ENCODE measurements around the gene KAZN. TPM values are rescaled to one million over a fixed set of nuclear protein-coding genes. Genes with fewer than 3 reads are reported as not detected.
"Not testable (repeated sequence)": the region's sequence is repeated elsewhere in the genome, so short reads cannot be mapped to it uniquely, and the experiment has no call there.

The KAZN gene
- total RNA-seq, 1 experiment from 2014 or later, result 15.6 TPM

GRCh38 chr1:15132965-15133364 lies 534.5 kb downstream of the KAZN start:
- Histone ChIP-seq H3K27ac (no peak overlapping the region), H3K4me3 (no peak overlapping the region), H3K4me1 (replicated peaks; ENCODE audit: insufficient read depth) (no peaks in the 10 kb centered on the region), H3K9me3 (ENCODE audit: insufficient read depth, low read depth) (no peaks in the 10 kb centered on the region), H3K79me2 (ENCODE audit: low read depth) (no peaks in the 10 kb centered on the region), H3F3A (ENCODE audit: insufficient read depth, low read depth) (no peaks in the 10 kb centered on the region), H3K36me3 (ENCODE audit: low read depth) (no peaks in the 10 kb centered on the region), H4K20me1 (ENCODE audit: insufficient read depth) (no peaks in the 10 kb centered on the region), H2AFZ (no peak overlapping the region), H3K4me2 (no peak overlapping the region), H3K9me2 (ENCODE audit: insufficient read depth) (no peaks in the 10 kb centered on the region), H3K27me3 (ENCODE audit: insufficient read depth, low read depth) (no peaks in the 10 kb centered on the region)
- BruUV-seq (replicated peaks), result no TSS peak
- TF ChIP-seq CTCF (conservative IDR thresholded peaks at IDR 0.05) (no peak), EZH2 (IDR thresholded peaks at IDR 0.05; ENCODE audit: low read depth) (no peak)
- DNase-seq, result no peak
- intact Hi-C loops (cut with micrococcal nuclease; ENCODE audit: unreplicated experiment), result no loop called here
- CTCF ChIA-PET, result interaction anchor here (1.0 kb wide), 1 partner anchor 139 kb away, joined by 3 read pairs; no protein-coding TSS in a partner anchor
- POLR2A ChIA-PET (ENCODE audit: unreplicated experiment), result no interaction called here

- H3K4me2 ChIP-seq, result no peak overlapping the region
- no peak overlapping the region for H3K27ac ChIP-seq
- no TSS peak for BruUV-seq (replicated peaks)
- no peaks in the 10 kb centered on the region for H3K27me3 ChIP-seq (ENCODE audit: insufficient read depth, low read depth)
- peaks cover 5% of the 10 kb centered on the region; the same call in 1 of the 2 replicates for H3F3A ChIP-seq (ENCODE audit: insufficient read depth, low read depth)
- H3K36me3 ChIP-seq (ENCODE audit: low read depth), result no peaks in the 10 kb centered on the region
- H3K9me2 ChIP-seq (ENCODE audit: insufficient read depth), result no peaks in the 10 kb centered on the region
- no peaks in the 10 kb centered on the region for H4K20me1 ChIP-seq (ENCODE audit: insufficient read depth)
- H3K4me1 ChIP-seq (replicated peaks; ENCODE audit: insufficient read depth), result peaks cover 4% of the 10 kb centered on the region
- H3K9me3 ChIP-seq (ENCODE audit: insufficient read depth, low read depth), result no peaks in the 10 kb centered on the region
- no peak overlapping the region for H3K4me3 ChIP-seq
- CTCF ChIA-PET, result interaction anchor here (0.7 to 1.0 kb wide), 2 partner anchors 18 to 138 kb away, joined by 3 read pairs; no protein-coding TSS in a partner anchor
- H2AFZ ChIP-seq, result no peak overlapping the region
- intact Hi-C loops (cut with micrococcal nuclease; ENCODE audit: unreplicated experiment), result no loop called here
- no peak for DNase-seq
- POLR2A ChIA-PET (ENCODE audit: unreplicated experiment), result no interaction called here
- H3K79me2 ChIP-seq (ENCODE audit: low read depth), result no peaks in the 10 kb centered on the region
- TF ChIP-seq CTCF (conservative IDR thresholded peaks at IDR 0.05) (no peak), EZH2 (IDR thresholded peaks at IDR 0.05; ENCODE audit: low read depth) (no peak)
These were observed 535.8 kb downstream of the KAZN start for GRCh38 chr1:15134285-15134684.

- H3K79me2 ChIP-seq (ENCODE audit: low read depth); H3K9me3 ChIP-seq (ENCODE audit: insufficient read depth, low read depth); DNase-seq; H4K20me1 ChIP-seq (ENCODE audit: insufficient read depth); H3K27ac ChIP-seq; H3K27me3 ChIP-seq (ENCODE audit: insufficient read depth, low read depth); H3K9me2 ChIP-seq (ENCODE audit: insufficient read depth); H2AFZ ChIP-seq; H3K4me2 ChIP-seq; H3K36me3 ChIP-seq (ENCODE audit: low read depth); BruUV-seq (replicated peaks); H3K4me3 ChIP-seq; POLR2A ChIA-PET (ENCODE audit: unreplicated experiment); CTCF ChIA-PET: not testable (repeated sequence)
- intact Hi-C loops (cut with micrococcal nuclease; ENCODE audit: unreplicated experiment), result loop anchor here (5.0 kb wide), 1 partner anchor 287 kb away; no protein-coding TSS in a partner anchor
- Histone ChIP-seq H3K4me1 (replicated peaks; ENCODE audit: insufficient read depth) (peaks cover 18% of the 10 kb centered on the region), H3F3A (ENCODE audit: insufficient read depth, low read depth) (peaks cover 16% of the 10 kb centered on the region; the same call in 1 of the 2 replicates)
These were observed 537.1 kb downstream of the KAZN start for GRCh38 chr1:15135604-15136003.

GRCh38 chr1:15137809-15138208 lies 539.3 kb downstream of the KAZN start:
- CTCF ChIA-PET, result no interaction called here

More at GRCh38 chr1:15137809-15138208, 539.3 kb downstream of the KAZN start:
- Histone ChIP-seq H3K27ac (no peak overlapping the region), H3F3A (ENCODE audit: insufficient read depth, low read depth) (peaks cover 18% of the 10 kb centered on the region; the same call in 1 of the 2 replicates), H3K4me2 (no peak overlapping the region), H3K79me2 (ENCODE audit: low read depth) (no peaks in the 10 kb centered on the region), H3K36me3 (ENCODE audit: low read depth) (no peaks in the 10 kb centered on the region), H3K27me3 (ENCODE audit: insufficient read depth, low read depth) (no peaks in the 10 kb centered on the region), H3K9me3 (ENCODE audit: insufficient read depth, low read depth) (no peaks in the 10 kb centered on the region), H4K20me1 (ENCODE audit: insufficient read depth) (no peaks in the 10 kb centered on the region), H3K4me3 (no peak overlapping the region), H2AFZ (no peak overlapping the region), H3K9me2 (ENCODE audit: insufficient read depth) (no peaks in the 10 kb centered on the region), H3K4me1 (replicated peaks; ENCODE audit: insufficient read depth) (peaks cover 28% of the 10 kb centered on the region)
- POLR2A ChIA-PET (ENCODE audit: unreplicated experiment), result no interaction called here
- TF ChIP-seq CTCF (conservative IDR thresholded peaks at IDR 0.05) (no peak), EZH2 (IDR thresholded peaks at IDR 0.05; ENCODE audit: low read depth) (no peak)
- intact Hi-C loops (cut with micrococcal nuclease; ENCODE audit: unreplicated experiment), result loop anchor here (5.0 kb wide), 1 partner anchor 284 kb away; no protein-coding TSS in a partner anchor
- BruUV-seq (replicated peaks), result no TSS peak
- no peak for DNase-seq
